GM20431 (cell line): ENCODE results near the gene ZNF316.

Source experiments
- in situ Hi-C: fragments of 300-500 bp; cut with MseI, MboI; formaldehyde crosslinking; loops from one replicate; pipeline ENCODE4 v1.15.0; 2020; ENCODE audit warnings: low sequenced_read_pairs; ENCODE audit not compliant: unreplicated experiment

The ZNF316 gene

DNA sequence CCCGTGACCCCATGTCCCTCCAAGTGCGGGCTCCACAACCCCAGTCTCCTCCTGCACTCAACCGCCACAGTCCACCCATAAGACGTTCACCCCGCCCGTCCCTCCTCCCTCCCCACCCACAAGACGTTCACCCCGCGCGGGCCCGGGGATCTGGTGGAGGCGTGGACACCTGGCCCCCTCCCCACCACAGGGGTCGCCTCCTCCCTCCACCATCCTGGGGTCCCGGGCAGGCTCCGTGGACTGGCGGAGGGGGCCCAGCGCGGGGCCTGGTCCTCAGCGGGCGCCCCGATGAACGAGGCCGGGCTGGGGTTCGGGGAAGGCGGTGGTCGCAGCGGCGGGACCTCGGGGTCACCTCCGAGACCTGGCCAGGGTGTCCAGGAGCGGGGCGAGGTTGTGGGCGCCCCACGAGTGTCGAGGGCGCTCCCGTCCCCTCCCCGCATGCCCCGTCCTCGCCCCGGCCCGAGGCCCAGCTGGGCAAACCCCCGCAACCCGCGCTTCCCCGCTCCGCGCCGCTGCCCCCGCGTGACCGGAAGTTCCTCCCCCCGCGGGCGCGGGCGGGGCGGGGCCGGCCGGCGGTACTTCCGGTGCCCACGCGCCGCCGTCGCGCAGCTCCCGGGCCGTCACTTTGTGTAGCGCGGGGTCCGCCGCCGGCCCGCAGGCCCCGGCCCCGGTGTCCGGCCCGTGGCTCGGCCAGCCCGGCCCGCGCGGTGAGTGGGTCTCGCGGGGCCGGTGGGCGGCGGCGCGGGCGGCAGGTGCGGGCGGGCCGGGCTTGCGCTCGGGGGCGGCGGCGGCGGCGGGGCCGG lies at the start of gene ZNF316:
TSS of gene ZNF316 (plus strand) at position 578 of the 803 bp plus-strand sequence. CDS start 5,092 bp downstream, outside the sequence.
- in situ Hi-C loops: no loop called here

DNA sequence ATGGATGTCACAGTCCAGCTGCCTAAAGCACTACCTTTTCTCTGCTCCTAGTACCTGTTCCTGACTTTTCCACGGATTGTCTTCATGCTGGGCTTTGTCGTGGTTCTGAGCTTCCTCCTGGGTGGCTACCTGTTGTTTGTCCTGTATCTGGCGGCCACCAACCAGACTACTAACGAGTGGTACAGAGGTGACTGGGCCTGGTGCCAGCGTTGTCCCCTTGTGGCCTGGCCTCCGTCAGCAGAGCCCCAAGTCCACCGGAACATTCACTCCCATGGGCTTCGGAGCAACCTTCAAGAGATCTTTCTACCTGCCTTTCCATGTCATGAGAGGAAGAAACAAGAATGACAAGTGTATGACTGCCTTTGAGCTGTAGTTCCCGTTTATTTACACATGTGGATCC lies 48.6 kb upstream of the ZNF316 start:
- in situ Hi-C loops: no loop called here

DNA sequence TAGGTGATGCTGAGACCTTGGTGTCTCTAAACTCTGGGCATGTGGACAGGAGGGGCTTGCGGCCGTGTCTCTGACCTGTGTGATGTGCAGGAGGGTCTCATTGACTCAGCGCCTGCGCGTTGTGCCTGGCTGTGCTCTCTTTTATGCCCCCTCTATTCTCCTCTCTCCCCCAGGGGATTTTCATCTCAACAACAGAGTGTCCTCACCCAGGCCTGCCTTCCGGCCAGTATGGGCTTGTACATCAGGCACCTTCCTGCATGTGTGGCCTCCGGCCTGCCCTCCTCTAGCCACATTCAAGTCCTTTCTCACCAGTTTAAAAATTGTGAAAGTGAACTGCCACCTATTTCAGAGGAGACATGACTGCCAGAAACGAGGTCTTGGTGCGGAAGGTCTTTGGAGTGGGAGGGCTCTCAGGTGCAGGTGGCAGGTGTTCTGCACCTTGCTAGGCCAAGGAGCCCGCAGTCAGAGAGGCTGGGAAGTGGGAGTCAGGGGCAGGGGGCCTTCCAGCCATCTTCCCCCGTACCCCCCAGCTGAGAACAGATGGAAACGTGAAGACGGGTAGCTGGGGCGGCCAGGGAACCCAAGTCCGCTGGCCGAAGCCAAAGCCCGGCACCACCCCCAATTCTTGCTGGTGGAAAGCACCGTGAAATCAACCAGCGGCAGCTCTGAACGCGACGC lies 47.8 kb upstream of the ZNF316 start:
- in situ Hi-C loops: no loop called here

DNA sequence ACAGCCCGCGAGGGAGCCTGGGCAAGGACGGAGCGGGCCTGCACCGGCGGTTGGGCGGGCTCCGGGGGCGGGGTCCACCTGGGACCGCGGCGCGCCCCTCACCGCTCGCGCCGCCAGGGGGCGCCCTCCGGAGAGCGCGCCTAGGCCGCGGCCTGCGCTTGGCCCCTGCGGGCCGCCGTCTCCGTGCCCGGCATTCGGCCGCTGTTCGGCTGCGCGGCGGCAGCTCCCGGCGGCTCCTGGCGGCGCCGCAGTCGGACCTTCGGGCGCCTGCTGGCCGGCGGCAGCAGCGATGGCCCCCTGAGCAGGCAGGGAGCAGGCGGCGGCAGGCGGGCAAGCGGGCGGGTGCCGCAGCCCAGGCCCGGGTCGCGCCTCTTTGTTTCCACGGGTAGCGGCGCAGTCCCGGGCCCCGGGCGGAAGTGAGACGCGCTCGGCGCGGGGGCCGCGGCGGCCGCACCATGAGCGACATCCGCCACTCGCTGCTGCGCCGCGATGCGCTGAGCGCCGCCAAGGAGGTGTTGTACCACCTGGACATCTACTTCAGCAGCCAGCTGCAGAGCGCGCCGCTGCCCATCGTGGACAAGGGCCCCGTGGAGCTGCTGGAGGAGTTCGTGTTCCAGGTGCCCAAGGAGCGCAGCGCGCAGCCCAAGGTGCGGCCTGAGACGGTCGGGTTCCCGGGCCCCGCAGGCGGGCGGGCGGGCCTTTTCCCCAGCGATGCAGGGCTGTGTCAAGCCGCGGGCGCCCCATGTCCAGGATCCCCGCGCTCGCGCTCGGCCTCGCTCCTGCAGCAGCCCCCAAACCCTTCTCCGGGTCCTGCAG lies 47.1 kb upstream of the ZNF316 start, which contains the start of gene INTS15:
TSS of gene INTS15 (plus strand) at position 193 of the 816 bp plus-strand sequence. CDS start at position 456, 263 bp downstream.
- in situ Hi-C loops: no loop called here

DNA sequence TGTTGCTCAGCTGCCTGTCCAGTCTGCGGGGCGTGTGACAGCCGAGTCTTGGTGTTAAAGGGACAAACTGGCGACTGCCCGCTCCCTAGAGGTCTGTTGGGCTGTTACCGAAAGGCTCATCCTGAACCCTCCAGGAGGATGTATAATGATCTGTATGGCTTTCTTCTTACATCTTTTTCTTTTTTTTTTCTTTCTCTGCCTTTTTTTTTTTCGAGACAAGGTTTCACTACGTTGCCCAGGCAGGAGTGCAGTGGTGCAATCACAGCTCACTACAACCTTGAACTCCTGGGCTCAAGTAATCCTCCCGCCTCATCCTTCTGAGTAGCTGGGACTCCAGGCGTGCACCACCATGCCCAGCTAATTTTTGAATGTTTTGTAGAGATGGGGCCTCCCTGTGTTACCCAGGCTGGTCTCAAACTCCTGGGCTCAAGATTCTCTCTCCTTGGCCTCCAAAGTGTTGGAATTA lies 46.4 kb upstream of the ZNF316 start:
- in situ Hi-C loops: no loop called here

DNA sequence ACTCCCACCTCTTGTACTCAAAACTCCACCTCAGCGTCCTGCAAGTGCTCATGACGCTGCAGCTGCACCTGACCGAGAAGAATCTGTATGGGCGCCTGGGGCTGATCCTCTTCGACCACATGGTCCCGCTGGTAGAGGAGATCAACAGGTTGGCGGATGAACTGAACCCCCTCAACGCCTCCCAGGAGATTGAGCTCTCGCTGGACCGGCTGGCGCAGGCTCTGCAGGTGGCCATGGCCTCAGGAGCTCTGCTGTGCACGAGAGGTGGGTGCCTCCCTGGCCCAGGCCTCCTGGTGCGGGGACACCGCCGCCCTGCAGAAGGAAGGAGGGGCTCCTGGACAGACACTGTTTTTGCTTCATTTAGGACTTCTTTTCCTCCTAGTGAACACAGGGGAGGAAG lies 37.0 kb upstream of the ZNF316 start:
- in situ Hi-C loops: no loop called here

DNA sequence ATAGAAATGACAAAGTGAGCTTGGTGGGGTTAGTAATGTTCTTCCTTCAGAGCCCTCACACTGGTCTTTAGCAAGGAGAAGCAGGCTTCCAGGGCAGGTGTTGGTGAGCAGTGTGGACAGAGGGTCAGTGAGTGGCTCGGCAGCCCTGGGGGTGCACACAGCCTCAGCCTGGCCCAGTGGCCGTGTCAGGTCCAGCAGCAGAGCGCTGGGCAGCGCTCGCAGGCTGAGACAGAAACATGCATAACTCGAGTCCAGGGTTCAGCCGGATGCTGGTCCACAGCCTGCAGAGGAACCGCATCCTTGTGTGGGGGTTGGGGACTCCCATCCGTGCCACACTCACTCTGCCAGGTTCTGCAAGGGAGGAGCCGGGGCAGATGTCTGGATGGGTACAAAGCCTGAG lies 32.7 kb upstream of the ZNF316 start:
- in situ Hi-C loops: no loop called here

DNA sequence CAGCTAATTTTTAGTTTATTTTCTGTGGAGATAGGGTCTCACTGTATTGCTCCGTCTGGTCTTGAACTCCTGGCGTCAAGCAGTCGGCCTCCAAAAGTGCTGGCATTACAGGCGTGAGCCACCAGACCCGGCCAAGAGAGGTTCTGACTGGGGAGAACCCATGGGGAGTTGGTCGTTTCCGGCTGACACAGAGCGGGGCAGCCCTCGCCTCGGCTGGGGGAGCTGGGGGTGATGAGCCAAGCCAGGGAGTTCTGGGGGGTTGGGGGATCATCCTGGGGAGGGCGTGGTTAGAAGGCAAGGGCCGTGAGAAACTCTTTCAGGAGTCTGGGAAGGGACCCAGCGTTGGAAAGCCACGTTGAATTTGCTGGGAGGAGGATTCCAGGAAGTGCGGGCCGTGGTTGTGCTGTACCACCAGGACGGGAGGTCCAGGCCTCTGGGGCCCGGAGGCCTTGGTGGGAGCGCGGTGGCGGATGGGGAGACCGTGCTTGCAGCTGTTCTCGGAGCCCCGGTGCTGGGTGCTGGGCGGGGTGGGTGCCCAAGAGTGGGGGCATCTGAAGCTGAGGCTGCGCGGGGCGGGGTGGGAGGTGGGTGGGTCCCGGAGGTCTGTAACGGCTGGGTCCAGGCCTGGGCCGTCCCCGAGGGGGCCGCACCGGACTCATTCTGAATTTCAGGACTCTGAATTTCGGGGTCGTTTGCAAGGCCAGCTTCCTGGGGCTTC lies 30.1 kb upstream of the ZNF316 start:
- in situ Hi-C loops: no loop called here

DNA sequence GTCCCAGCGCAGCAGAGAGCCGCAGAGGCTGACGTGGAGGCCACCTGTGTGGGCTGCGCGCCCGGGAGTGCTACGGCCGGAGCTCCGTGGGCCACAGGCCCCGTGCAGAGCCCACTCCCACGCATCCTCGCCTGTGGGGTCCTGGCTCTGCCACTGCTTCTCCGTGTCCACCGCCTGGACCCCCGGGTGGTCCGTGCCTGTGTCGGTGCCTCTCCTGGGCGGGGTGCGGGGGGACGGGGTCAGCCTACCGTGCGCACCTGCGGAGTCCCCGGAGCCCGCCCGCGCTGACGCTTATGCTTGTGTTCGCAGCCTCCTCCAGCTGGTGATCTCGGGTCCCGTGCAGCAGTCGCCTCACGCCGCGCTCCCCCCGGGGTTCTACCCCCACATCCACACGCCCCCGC lies 29.5 kb upstream of the ZNF316 start:
- in situ Hi-C loops: no loop called here

DNA sequence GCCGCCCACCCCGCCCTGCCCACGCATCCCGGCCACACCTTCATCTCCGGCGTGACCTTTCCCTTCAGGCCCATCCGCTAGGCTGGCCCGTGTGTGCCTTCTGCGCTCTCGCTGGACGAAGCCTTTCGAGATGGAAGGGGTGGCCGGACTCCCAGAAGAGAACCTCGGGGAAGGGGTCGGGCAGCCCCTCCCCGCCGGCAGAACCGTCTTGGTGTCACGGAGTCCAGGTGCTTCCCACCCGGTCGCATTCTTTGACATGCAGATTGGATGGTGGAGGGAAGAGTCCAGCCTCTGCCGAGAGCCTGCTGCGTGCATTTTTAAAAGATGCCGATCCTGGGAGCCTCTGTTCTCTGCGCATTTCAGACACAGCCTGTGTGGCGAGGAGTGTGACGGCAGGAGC lies 29.0 kb upstream of the ZNF316 start:
- in situ Hi-C loops: no loop called here

DNA sequence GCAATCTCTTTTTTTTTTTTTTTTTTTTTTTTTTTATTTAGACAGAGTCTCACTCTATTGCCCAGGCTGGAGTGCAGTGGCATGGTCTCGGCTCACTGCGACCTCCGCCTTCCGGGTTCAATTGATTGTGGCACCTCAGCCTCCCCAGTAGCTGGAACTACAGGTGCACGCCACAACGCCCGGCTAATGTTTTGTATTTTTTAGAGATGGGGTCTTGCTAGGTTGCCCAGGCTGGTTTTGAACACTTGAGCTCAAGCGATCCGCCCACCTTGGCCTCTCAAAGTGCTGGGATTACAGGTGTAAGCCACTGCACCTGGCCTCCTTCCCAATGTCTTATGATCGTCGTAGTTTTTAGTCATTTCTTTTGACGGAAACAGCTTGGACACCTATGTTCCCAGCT lies 28.3 kb upstream of the ZNF316 start:
- in situ Hi-C loops: no loop called here

DNA sequence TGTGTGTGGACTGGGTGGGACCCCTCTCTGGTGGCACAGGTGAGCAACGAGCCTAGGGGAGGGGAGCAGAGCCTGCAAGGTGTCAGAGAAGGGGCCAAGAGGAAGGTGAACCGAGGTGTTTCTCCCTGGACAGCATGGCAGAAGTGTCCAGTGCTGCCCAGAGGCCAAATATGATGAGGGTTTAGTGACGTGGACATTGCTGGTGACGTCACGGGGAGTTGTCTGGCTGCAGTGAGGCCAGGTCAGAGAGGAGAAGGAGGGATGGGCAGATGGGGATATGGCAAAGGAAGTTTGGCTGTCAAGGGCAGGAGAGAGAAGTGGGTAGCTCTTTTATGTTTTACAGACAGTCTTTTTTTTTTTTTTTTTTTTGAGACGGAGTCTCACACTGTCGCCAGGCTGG lies 24.3 kb upstream of the ZNF316 start:
- in situ Hi-C loops: no loop called here

DNA sequence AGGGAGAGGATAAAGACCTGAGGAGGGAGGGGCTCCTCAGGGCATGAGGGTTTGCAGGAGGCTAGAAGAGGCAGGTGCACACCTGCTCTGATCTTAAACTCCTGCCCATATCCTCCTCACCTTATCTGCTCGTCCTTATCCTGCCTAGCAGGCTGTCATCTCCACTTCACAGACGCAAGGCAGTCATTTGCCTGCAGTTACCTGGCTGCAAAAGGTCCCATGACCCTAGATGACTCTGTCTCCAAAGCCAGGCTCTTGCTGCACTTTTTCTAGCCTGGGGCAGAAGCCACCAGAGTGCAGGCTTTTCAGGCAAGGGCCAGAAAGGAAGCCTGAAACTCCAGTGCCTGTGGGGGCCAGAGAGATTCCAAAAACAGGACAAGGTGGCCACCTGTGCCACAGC lies 23.4 kb upstream of the ZNF316 start:
- in situ Hi-C loops: no loop called here

DNA sequence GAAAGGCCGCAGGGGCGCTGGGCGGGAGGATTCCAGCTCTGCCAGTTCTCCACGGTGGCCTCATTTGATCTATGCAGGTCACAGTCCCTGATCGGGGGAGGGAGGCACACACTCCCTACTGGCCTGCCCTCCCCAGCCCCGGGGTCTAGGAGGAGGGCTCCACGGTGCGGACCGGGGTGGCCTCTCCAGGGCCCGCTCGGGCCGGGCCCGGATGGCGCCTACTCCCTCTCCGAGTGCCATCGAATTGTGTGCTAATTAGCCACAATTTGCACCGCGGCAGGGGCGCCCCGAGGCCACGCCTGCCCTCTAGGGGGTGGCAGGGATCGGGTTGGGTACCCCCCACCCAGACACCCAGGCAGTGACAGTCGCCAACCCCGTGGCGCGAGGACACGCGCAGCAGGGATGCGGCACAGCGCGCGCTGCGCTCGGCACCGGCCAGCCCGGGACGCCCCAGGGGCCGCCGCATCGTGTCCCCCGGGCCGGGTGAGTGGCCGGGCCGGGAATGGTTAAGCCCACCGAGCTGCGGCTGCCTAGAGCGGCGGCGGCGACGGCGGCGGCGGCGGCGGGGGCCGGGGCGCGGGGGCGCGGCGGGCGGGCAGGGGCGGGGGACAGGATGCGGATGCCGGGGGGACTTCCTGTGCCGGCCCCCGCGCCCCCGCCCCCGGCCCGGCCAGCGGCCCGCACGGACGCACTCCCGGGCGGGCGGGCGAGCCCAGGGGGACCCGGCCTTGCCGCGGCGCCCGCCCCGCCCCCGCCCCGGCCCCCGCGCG lies 22.0 kb upstream of the ZNF316 start, which contains the start of gene ZNF853:
TSS of gene ZNF853 (plus strand) at position 658 of the 770 bp plus-strand sequence. CDS start 565 bp downstream, outside the sequence.
- in situ Hi-C loops: no loop called here

DNA sequence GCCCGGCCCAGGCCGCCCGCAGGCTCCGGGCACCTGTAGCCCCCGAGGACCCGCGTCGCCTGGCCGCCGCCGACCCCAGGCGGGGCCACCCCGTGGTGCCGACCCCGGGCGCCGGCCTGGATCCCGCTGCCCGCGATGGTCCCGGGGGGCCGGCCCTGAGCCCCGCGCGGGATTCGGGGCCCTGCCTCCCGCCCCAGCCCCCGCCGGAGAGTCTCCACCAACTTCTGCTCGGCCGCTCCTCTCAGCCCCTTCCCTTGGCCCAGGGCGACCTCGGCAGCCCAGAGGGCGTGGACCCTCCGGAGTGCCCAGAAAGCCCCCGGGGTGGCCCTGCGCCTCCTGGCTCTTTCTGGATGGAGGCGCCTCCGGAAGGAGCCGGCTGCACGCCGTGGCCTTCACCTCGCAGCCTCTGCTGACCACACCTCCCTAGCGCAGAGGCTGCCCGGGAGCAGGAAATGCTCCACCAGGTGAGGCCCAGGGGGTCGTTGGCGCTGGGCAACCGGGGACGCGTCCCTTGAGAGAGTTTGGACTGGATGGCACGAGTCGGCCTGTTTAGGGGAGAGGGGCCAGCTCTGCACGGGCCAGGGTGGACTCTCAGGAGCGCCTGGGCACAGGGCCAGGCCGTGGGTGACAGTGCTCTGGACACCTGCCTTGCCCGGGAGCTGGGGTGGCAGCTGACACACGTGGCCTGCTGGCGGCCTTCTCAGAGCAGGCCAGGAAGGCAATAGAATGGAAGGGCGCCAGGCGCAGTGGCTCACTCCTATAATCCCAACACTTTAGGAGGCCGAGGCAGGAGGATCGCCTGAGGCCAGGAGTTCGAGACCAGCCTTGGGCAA lies 21.2 kb upstream of the ZNF316 start:
- in situ Hi-C loops: no loop called here

DNA sequence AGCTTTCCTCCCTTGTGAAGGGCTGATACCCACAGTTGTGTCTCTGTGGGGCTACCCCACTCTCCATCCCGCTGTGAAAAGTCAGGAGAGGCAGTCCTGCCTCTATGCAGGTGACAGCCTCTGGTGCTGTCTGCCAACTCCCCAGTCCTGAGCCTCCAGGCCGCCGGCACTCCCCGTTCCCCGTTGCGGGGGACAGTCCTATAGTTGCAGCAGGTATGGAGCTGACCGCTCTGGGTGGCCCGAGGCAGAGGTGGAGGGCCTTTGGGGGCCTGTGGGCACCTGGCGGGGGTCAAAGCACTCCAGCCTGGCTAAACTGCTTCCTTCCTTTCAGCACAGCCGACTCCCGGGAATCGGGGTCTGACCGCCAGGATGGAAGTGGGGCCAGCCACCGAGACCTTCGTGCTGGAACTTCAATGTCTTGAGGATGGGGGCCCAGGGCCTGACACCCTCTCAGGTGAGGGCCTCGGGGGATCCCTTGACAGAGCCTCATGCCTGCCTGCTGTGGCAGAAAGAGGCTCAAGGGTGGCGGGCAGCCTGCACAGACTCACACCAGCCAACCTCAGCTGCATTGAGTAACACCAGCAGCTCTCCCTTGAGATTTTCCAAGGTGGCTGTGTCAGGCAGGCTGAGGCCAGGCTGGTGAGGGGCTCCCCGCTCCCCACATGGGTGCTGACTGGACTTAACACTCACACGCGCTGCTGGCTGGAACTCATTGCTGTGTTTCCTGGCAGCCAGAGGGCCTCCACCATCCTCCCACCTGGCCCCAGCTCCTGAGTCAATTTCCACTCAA lies 20.1 kb upstream of the ZNF316 start:
- in situ Hi-C loops: no loop called here

DNA sequence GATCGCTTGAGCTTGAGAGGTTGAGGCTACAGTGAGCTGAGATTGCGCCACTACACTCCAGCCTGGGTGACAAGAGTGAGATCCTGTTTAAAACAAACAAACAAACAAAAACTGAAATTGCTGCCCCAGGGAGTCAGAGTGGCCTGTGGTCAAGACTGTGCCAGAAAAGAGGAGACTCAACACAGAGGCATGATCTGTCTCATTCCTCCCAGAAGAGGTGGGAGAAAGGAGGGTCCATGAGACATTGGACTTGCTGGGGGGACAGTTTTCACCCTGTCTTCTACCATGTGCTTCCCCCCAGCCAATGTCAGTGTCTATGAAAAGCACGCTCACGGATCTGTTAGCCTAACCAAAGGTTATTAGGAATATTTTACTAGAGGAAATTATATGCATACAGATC lies 18.5 kb upstream of the ZNF316 start:
- in situ Hi-C loops: no loop called here
